Measurements from ENCODE around the gene PKN3. TPM values are rescaled to one million over a fixed set of nuclear protein-coding genes. Genes with fewer than 3 reads are reported as not detected.

PKN3 gene
- total and polyA plus RNA-seq, 2 of the 13 experiments (the other 11 are each of a cell fraction or from before 2014, with no cell fraction given), result 10.5 to 13.2 TPM

GRCh38 chr9:128733256-128733655 is 31.0 kb downstream of the PKN3 start (continued):
- no peak for TF ChIP-seq ZFP82 (CRISPR knock-in tag; IDR thresholded peaks at IDR 0.05; ENCODE audit: borderline replicate concordance)
- TF ChIP-seq, protein P1, sequence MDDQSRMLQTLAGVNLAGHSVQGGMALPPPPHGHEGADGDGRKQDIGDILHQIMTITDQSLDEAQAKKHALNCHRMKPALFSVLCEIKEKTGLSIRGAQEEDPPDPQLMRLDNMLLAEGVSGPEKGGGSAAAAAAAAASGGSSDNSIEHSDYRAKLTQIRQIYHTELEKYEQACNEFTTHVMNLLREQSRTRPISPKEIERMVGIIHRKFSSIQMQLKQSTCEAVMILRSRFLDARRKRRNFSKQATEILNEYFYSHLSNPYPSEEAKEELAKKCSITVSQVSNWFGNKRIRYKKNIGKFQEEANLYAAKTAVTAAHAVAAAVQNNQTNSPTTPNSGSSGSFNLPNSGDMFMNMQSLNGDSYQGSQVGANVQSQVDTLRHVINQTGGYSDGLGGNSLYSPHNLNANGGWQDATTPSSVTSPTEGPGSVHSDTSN (CRISPR knock-in tag; IDR thresholded peaks at IDR 0.05; ENCODE audit: borderline replicate concordance), result no peak
- TF ChIP-seq NR3C1 (CRISPR knock-in tag; IDR thresholded peaks at IDR 0.05), result no peak
- TF ChIP-seq SRSF1 (optimal IDR thresholded peaks at IDR 0.05; ENCODE audit: low read depth, low read length), result no peak
- TF ChIP-seq POLR2A (IDR thresholded peaks at IDR 0.05; ENCODE audit: insufficient read depth in 1 of 2, low read depth in 2 of 2, low read length in 2 of 2), result no peak
- TF ChIP-seq ZNF749 (CRISPR knock-in tag; IDR thresholded peaks at IDR 0.05; ENCODE audit: borderline replicate concordance), result no peak
- no peak for TF ChIP-seq BCL6 (CRISPR knock-in tag; IDR thresholded peaks at IDR 0.05)
- no peak for TF ChIP-seq SMAD3 (CRISPR knock-in tag; IDR thresholded peaks at IDR 0.05)
- TF ChIP-seq REPIN1 (CRISPR knock-in tag; IDR thresholded peaks at IDR 0.05; ENCODE audit: borderline replicate concordance, low read depth), result 0 out of 2 replicates have a peak, but pooled peaks have one; percentile 49
- TF ChIP-seq ETV5 (CRISPR knock-in tag; IDR thresholded peaks at IDR 0.05; ENCODE audit: borderline replicate concordance), result peak; percentile 26; the same call in 1 of the 2 replicates
- no peak for TF ChIP-seq ZFX (CRISPR knock-in tag; IDR thresholded peaks at IDR 0.05; ENCODE audit: low read depth)
- TF ChIP-seq, protein P2, sequence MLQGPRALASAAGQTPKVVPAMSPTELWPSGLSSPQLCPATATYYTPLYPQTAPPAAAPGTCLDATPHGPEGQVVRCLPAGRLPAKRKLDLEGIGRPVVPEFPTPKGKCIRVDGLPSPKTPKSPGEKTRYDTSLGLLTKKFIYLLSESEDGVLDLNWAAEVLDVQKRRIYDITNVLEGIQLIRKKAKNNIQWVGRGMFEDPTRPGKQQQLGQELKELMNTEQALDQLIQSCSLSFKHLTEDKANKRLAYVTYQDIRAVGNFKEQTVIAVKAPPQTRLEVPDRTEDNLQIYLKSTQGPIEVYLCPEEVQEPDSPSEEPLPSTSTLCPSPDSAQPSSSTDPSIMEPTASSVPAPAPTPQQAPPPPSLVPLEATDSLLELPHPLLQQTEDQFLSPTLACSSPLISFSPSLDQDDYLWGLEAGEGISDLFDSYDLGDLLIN (CRISPR knock-in tag; IDR thresholded peaks at IDR 0.05; ENCODE audit: borderline replicate concordance), result no peak
- TF ChIP-seq, protein P3, sequence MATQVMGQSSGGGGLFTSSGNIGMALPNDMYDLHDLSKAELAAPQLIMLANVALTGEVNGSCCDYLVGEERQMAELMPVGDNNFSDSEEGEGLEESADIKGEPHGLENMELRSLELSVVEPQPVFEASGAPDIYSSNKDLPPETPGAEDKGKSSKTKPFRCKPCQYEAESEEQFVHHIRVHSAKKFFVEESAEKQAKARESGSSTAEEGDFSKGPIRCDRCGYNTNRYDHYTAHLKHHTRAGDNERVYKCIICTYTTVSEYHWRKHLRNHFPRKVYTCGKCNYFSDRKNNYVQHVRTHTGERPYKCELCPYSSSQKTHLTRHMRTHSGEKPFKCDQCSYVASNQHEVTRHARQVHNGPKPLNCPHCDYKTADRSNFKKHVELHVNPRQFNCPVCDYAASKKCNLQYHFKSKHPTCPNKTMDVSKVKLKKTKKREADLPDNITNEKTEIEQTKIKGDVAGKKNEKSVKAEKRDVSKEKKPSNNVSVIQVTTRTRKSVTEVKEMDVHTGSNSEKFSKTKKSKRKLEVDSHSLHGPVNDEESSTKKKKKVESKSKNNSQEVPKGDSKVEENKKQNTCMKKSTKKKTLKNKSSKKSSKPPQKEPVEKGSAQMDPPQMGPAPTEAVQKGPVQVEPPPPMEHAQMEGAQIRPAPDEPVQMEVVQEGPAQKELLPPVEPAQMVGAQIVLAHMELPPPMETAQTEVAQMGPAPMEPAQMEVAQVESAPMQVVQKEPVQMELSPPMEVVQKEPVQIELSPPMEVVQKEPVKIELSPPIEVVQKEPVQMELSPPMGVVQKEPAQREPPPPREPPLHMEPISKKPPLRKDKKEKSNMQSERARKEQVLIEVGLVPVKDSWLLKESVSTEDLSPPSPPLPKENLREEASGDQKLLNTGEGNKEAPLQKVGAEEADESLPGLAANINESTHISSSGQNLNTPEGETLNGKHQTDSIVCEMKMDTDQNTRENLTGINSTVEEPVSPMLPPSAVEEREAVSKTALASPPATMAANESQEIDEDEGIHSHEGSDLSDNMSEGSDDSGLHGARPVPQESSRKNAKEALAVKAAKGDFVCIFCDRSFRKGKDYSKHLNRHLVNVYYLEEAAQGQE (IDR thresholded peaks at IDR 0.05; ENCODE audit: borderline replicate concordance in 1 of 2, low read depth in 1 of 2, low read length in 2 of 2), result no peak
- TF ChIP-seq NAIF1 (CRISPR knock-in tag; IDR thresholded peaks at IDR 0.05; ENCODE audit: borderline replicate concordance), result no peak
